Myocyte (in vitro differentiated cells): ENCODE data around the gene PCDHGA4. TPM values are rescaled to one million over a fixed set of nuclear protein-coding genes. Genes with fewer than 3 reads are reported as not detected.
"Not testable (repeated sequence)": the region's sequence is repeated elsewhere in the genome, so short reads cannot be mapped to it uniquely, and the experiment has no call there.

ENCODE experiments used
- DNase-seq: peaks from one replicate; pipeline ENCODE4 v3.0.0-alpha.2; 2012; ENCODE audit warnings: low read depth
- total RNA-seq: library from RNA; depleted of rRNA; stranded (reverse); fragments of >200 nt; gene quantifications from 2 replicates; pipeline ENCODE4 v1.2.3, GENCODE V29; 2014

The PCDHGA4 gene
- total RNA-seq, 1 donor from 2014 or later = 3.3 TPM

- no peak for DNase-seq
These were observed 27.9 kb downstream of the PCDHGA4 start, which contains the start of gene PCDHGA7 for GRCh38 chr5:141382469-141383294. TSS of gene PCDHGA7 (plus strand) at chr5:141382742. CDS start at chr5:141382900, 158 bp downstream.

- DNase-seq = no peak
These were observed 28.5 kb downstream of the PCDHGA4 start for GRCh38 chr5:141383345-141383744.

GRCh38 chr5:141384471-141385267 is 29.8 kb downstream of the PCDHGA4 start:
- DNase-seq = no peak

- not testable (repeated sequence) for DNase-seq
These were observed 32.9 kb downstream of the PCDHGA4 start, which contains the start of gene PCDHGB4 for GRCh38 chr5:141387557-141388311. TSS of gene PCDHGB4 (plus strand) at chr5:141387698. CDS start at chr5:141387885, 187 bp downstream.

GRCh38 chr5:141388661-141389060 is 33.8 kb downstream of the PCDHGA4 start:
- DNase-seq = no peak

- DNase-seq = no peak
These were observed 34.6 kb downstream of the PCDHGA4 start for GRCh38 chr5:141389153-141390042.

- peak; percentile 14 for DNase-seq
These were observed 37.8 kb downstream of the PCDHGA4 start, which contains the start of gene PCDHGA8 for GRCh38 chr5:141392429-141393198. TSS of gene PCDHGA8 (plus strand) at chr5:141392633. CDS start at chr5:141392814, 181 bp downstream.

- no peak for DNase-seq
These were observed 38.4 kb downstream of the PCDHGA4 start for GRCh38 chr5:141393267-141393666.

GRCh38 chr5:141394401-141395187 is 39.8 kb downstream of the PCDHGA4 start:
- not testable (repeated sequence) for DNase-seq

- not testable (repeated sequence) for DNase-seq
These were observed 43.1 kb downstream of the PCDHGA4 start, which contains the start of gene PCDHGB5 for GRCh38 chr5:141397756-141398551. TSS of gene PCDHGB5 (plus strand) at chr5:141397947. CDS start at chr5:141398128, 181 bp downstream.

- no peak for DNase-seq
These were observed 43.8 kb downstream of the PCDHGA4 start for GRCh38 chr5:141398608-141399007.

- DNase-seq = no peak
These were observed 44.9 kb downstream of the PCDHGA4 start for GRCh38 chr5:141399555-141400258.

- DNase-seq = no peak
These were observed 47.9 kb downstream of the PCDHGA4 start, which contains the start of gene PCDHGA9 for GRCh38 chr5:141402553-141403243. TSS of gene PCDHGA9 (plus strand) at chr5:141402778. CDS start at chr5:141402953, 175 bp downstream.

- no peak for DNase-seq
These were observed 48.6 kb downstream of the PCDHGA4 start for GRCh38 chr5:141403387-141403786.
